HPDE6-E6E7 (cell line): Measurements from ENCODE around the gene HOXC12.

Experiments
- DNase-seq: peaks from one replicate; pipeline ENCODE4 v3.0.0; 2011; ENCODE audit warnings: missing footprints; ENCODE audit errors: extremely low spot score

HOXC12 gene

GRCh38 chr12:53983950-53984572 lies 29.4 kb downstream of the HOXC12 start:
- DNase-seq = no peak

- no peak for DNase-seq
These were observed 30.4 kb downstream of the HOXC12 start, which contains the start of gene HOXC10 for GRCh38 chr12:53984901-53985691. Gene HOXC10 (plus strand): TSS chr12:53985146. CDS start chr12:53985260, 114 bp downstream.

GRCh38 chr12:53985692-53985993 lies 30.9 kb downstream of the HOXC12 start:
- DNase-seq = no peak

GRCh38 chr12:53985994-53986685 lies 31.4 kb downstream of the HOXC12 start:
- DNase-seq = no peak

GRCh38 chr12:53986686-53987483 lies 32.2 kb downstream of the HOXC12 start:
- no peak for DNase-seq

- no peak for DNase-seq
These were observed 33.1 kb downstream of the HOXC12 start for GRCh38 chr12:53987787-53988230.

- no peak for DNase-seq
These were observed 34.0 kb downstream of the HOXC12 start for GRCh38 chr12:53988541-53989226.

GRCh38 chr12:53989227-53990113 lies 34.8 kb downstream of the HOXC12 start:
- DNase-seq = no peak

GRCh38 chr12:53990311-53991076 lies 35.8 kb downstream of the HOXC12 start:
- no peak for DNase-seq

GRCh38 chr12:53991077-53991460 lies 36.4 kb downstream of the HOXC12 start:
- DNase-seq = no peak

GRCh38 chr12:53992377-53992889 lies 37.7 kb downstream of the HOXC12 start:
- DNase-seq = no peak

GRCh38 chr12:53993162-53994008 lies 38.7 kb downstream of the HOXC12 start:
- DNase-seq = no peak

GRCh38 chr12:53994009-53994263 lies 39.2 kb downstream of the HOXC12 start:
- no peak for DNase-seq

- no peak for DNase-seq
These were observed 39.7 kb downstream of the HOXC12 start for GRCh38 chr12:53994264-53995001.

- no peak for DNase-seq
These were observed 40.3 kb downstream of the HOXC12 start for GRCh38 chr12:53995002-53995377.

GRCh38 chr12:53995378-53996239 lies 40.9 kb downstream of the HOXC12 start:
- no peak for DNase-seq
